GM19397 (cell line): ENCODE data around the gene TNIK.
"Not testable (repeated sequence)": the region's sequence is repeated elsewhere in the genome, so short reads cannot be mapped to it uniquely, and the experiment has no call there.

Experiments used
- ATAC-seq: cut with Tn5 transposase; IDR thresholded peaks from one replicate; pipeline ENCODE4 v1.9.1; 2021; ENCODE audit warnings: mild to moderate bottlenecking, moderate library complexity; ENCODE audit not compliant: unreplicated experiment

The TNIK gene

DNA sequence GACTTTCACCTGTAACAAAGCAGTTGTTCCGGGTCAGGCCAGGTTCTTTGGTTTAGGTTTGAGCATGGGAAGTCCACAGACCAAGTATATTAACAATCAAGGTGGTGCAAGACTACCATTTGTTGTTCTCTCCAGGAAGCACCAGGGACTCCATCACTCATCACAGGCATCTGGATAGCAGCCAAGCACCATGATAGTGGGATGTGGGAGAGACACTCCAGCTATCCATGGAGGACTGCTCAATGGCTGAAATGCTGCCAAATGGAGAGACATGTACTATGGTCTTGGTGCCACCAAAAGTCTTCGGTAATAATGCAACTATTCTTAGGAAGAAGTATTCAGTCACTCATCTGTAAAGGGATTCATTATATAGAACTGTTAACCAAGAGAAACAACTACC lies 143.0 kb downstream of the TNIK start:
- no peak for ATAC-seq

DNA sequence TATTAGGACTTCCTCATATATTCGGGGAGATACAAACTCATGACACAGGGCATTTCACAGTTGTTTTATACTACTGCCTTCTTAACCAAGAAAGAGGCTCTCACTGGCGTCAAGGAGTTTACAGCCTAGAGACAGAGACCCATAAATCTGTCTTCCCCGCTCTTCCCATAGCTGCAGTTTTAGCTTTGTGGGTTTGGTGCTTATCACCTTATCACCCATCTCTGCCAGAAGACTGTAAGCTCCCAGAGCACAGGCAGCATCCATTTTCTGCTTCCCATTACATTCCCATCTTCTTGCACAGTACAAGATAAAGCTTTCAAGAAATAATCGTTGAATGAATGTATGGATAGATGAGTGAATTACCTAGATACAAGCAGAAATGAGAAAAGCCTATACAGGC lies 144.3 kb downstream of the TNIK start:
- no peak for ATAC-seq

DNA sequence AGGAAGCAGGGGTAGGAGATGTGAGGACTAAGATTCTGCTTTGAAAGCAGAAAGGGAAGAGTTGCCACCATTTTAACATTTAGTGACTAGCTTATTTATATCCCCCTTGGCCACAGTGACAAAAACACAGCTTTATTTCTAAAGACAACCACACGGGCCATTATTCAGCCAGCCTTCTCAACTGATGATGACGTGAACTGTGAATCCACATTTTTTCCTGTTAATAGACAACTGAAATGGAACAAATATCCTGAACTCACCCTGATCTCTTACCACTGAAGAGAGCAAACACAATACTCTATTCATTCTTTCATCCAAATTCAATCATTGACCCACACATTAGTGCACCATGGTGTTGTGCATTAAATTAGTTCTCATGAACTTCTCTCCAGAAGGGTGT lies 145.1 kb downstream of the TNIK start:
- ATAC-seq: no peak

DNA sequence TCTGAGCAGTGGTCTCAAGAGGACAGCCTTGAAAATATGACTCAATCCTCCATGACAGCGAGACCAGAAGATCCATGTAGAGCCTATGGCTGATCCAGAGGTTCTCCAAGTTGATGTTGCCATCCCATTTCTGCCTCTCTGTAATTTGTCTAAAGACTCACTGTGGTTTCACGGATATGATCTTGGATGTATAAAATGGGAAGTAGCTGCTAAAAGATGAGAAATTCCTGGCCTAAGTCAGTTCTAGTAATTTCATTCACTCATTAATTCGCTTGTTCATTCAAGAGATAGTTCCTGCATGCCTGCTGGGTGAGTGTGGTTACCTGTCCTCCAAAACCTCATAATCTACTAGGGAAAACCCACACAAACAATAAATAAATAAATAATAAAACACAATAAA lies 145.9 kb downstream of the TNIK start:
- no peak for ATAC-seq

DNA sequence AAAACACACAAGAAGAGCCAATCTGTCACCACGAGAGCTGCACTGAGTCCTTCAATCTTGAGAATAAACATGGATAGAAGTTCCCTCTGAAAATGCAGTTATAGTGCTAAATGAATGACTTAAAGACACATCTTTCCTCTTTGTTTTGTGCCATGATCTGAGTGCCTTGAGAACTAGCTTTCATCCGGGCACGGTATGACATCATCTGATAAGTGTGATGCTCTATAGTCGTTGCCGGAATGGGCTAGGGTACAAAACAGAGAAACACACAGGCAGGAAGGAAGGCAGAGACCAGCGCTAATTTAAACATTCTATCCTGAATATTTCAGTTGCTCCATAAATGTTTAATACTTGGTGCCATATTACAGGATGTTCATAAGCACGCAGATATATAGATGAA lies 146.5 kb downstream of the TNIK start:
- no peak for ATAC-seq

DNA sequence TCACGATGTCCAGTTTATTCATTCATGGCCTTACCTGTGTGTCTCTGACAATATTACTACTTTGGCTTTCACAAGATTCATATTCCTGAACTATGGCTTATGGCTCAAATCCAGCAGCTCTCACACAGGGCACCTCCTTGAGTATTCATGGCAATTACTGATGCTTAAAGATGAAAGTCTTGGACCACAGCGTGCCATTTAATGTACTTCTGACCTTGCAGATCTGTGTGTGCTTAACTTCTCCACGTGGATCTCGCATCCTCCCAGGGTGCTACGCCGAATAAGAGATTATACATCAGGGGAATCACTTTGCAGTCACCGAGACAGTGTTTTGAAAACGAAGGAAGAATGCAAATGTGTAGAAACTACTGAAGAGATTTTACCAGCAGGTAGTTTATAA lies 147.5 kb downstream of the TNIK start:
- no peak for ATAC-seq

DNA sequence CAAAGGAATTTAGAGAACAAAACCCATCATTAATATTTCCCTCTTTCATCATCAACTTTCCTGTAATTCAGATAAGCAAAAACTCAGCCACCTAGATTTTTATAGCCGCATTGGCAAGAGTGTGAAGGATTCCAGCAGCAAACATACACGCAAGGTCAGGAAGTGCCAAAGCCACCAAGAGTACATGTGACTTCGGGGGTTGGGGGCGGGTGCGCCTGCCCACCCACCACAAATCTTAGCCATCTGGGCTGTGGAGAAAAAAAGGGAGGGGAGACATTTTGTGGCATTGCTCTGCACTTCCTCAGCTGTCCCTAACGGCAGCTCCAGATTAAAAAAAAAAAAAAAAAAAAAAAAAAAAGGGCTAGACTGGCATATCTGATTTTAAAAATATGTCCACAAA lies 148.4 kb downstream of the TNIK start:
- ATAC-seq: no peak

DNA sequence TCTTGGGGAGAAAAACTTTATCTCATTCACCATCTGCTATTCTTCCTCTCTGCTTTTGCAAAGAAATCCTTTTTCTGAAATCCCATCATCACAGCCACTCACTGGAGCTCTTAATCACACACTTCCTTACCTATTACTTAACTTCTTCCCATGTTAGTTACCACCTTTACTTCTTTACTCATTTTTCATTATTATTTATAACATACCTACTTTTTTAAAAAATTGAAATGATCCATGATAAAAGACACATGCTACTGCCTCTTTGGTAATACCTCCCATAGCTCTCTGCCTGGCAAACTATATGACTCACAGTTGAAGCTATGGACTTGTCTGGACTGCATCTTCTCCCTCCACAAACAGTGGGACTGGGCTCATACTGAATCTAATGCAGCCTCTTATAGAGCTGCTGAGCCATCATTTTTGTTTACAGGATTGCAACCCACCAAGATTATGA lies 150.3 kb downstream of the TNIK start:
- no peak for ATAC-seq

DNA sequence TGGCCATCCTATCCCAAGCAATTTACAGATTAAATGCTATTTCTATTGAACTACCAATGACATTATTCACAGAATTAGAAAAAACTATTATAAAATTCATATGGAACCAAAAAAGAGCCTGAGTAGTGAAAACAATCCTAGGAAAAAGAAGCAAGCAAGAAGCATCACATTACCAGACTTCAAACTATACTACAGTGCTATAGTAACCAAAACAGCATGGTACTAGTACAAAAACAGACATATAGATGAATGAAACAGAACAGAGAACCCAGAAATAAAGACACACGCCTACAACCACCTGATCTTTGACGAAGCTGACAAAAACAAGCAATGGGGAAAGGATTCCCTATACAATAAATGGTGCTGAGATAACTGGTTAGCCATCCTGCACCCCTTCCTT lies 152.2 kb downstream of the TNIK start:
- ATAC-seq: no peak

DNA sequence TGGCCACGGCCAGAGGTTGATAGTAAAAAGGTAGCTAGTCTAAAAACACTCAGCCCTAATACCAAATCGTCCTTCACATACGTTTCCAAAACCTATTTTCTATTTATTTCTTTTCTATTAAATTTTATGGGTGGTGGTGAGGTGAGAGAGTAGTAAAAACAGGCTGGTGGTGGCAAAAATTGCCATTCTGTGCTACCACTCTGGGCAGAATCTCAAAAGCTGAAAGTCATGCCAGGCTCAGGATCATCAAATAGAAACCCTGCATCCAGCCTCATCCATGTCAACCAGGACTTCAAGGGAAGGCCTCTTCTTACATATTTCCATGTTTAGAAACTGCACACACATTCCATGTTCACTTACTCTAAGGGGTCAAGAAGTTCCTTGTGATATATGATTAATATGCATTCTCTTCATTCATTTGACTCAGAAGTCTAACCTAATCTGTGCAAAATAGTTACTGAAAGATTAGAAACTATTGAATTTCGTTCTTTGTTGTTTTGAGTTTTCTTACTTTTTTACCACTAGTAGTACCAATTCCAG lies 153.1 kb downstream of the TNIK start:
- ATAC-seq: no peak

DNA sequence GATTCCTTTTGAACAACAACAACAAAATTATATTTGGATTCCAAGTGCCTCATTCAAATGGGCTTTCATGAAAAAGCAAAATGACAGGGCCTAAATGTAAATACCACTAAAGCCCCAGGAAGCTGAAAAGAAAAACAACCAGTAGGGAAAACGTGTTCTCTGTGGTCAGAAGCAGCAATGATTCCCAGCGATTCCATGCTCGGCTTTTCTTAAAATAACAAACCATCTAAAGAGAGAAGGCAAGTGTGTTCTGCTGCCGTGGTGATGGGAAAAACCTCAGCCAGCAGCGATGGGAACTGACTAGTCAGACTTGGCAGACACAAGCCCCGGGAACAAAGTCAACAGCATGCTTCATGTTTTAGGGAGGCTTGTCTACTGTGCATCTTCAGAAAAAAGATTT lies 153.6 kb downstream of the TNIK start:
- ATAC-seq: no peak

DNA sequence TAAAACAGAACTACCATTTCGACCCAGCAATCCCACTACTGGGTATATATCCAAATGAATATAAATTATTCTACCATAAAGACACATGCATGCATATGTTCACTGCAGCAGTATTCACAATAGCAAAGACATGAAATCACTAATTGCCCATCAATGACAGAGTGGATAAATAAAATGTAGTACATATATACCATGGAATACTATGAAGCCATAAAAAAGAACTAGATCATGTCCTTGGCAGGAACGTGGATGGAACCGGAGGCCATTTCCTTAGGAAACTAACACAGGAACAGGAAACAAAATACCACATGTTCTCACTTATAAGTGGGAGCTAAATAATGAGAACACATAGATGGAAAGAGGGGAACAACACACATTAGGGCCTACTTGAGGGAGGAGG lies 154.4 kb downstream of the TNIK start:
- ATAC-seq: not testable (repeated sequence)

DNA sequence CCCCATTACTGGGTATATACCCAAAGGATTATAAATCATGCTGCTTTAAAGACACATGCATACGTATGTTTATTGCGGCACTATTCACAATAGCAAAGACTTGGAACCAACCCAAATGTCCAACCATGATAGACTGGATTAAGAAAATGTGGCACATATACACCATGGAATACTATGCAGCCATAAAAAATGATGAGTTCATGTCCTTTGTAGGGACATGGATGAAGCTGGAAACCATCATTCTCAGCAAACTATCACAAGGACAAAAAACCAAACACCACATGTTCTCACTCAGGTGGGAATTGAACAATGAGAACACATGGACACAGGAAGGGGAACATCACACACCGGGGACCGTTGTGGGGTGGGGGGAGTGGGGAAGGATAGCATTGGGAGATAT lies 155.7 kb downstream of the TNIK start:
- ATAC-seq: not testable (repeated sequence)

DNA sequence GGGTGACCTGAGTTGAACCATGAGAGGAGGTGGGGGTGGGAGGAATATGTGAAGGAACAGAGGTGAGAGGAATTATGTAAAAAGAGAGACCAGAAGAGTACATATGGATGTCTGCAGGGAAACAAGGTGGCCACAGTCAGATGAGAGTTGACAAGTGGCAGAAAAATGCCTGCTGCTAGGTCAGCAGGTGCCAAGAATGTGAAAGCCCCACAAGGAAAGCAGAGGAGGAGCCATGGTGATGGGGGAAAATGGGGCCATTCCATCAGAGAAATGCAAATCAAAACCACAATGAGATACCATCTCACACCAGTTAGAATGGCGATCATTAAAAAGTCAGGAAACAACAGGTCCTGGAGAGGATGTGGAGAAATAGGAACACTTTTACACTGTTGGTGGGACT lies 156.2 kb downstream of the TNIK start:
- not testable (repeated sequence) for ATAC-seq

DNA sequence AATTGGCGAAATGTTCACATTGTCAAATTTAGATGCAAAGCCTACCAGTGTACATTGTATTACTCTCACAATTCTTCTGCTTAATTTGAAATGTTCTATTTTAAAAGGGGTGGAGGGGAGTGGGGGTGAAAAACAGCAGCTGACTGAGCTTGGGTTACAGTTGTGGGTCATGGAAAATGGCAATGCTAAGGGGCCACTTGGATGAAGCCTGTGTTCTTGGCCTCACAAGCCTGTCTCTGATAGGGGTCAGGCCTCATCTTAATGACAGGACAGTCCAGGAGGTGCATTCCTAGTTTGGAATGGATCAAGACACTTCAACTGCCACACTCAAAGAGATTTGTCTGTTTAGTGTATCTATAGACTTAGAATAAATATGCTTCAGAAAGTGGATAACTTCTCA lies 158.2 kb downstream of the TNIK start:
- ATAC-seq: no peak

DNA sequence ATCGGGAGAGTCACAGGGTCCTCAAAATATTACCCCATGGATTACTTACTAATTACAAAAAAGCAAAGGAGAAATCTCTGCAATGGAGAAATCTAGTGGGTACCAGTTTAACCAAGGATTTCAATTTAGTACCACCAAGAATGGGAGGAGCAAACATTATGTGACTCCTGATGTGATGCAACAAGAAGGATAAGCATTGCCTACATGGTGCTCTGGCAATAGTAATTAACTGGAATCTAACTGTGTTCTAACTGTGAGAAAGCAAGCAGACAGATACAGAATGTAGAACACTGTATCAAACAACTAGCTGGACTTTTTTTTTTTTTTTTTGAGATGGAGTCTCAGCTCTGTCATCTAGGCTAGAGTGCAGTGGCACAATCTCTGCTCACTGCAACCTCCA lies 159.2 kb downstream of the TNIK start:
- ATAC-seq: no peak

DNA sequence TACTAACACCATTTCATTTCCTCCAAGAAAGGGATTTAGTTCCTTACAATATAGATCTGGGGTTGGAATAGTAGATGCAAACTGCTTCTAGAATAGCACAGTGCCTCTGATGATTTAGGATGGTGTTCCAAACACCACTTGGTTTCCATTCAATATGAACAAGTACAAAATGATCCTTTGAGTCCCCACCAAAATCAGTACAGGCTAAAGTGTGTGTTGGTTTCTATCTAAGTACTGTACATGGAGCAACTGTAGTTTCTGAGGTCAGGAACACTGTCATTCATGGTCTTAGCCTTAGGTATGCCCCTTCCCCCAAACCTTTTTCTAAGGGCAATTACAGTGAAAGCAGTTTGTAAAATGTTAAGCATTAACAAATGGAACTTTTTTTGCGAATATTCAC lies 162.3 kb downstream of the TNIK start:
- ATAC-seq: no peak

DNA sequence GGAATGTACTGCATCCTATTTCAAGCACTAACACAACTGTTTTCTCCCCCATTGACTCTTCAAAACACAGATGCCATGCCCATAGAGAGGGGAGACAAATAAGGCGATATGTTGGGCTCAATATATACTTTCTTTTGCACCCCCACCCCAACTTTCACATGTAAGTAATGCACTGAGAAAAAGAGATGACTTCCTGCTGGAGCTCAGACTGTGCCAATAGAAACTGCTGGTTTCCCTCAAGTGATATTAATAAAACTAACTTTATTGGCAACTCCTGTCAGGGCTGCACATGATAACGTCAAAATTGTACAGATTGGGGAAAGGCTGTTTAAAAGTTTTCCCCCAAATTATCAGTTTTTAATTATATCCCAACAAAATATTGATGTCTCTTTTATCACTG lies 163.0 kb downstream of the TNIK start:
- no peak for ATAC-seq

DNA sequence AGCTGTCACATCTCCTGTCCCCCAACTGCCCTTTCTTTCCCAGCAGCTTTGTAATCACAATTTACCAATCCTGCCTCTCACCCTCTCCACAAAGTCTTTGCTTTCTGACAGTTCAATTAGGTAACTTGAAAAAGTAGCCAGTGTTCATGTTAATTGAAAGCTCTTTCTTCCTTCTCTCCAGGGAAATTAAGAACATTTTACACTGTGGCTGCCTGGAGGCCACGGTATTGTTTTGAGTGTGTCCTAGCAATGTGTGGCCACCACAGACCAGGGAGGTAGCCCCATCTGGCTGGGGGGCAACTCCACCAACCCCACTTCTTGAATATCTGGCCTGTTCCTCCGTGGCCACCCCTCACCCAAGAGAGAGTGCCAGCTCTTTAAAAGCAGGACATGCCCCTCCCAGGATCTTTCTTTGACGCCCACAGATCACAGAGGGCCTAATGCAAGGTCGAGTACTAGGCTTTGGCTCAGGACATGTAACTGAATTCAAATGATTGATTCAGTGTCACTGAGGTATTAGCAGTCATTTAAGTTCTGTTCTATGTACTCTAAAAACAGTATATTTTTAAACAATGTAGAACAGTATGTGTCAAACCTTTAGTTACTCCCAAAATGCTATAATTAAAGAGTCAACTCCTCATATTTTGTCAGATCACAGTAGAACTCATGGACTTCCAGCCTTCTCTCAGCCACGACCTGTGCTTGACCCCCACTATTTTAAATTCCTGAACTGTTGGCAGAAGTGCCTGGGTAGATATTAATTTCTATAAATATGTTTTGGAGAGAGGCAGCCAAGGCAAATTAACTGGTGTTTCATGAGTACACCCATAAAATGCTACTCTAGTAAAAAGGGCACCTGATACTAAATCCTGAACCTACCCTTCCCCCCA lies 164.5 kb downstream of the TNIK start:
- ATAC-seq: no peak

DNA sequence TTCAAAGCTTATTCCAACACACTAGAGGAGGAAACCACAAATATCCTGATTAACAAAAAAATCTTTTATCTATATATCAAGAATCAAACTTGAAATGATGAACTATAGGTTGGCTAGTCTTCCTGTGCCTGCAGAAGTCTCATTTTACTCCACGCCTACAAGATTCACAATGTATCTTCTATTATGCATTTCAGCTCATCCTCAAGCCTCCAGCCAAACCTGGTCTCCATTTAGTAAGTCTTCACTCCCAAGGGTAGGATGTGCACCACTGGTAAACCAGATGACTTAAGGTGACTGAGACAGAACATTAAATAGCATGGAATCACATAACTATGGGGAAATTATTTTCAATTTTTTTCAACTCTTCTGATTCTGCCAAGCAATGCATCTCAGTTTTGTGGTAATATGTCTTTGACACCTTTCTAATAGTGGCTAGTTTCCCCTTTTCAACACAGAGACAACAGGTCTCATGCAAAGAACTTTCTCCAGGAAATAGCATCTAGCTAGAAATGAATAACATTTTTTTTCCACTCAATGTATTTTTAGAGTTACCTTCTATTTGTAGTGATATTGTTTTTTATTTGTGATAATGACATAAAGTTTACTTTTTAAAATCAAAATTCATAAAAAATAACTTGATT lies 166.9 kb downstream of the TNIK start:
- peak; percentile 45 for ATAC-seq

DNA sequence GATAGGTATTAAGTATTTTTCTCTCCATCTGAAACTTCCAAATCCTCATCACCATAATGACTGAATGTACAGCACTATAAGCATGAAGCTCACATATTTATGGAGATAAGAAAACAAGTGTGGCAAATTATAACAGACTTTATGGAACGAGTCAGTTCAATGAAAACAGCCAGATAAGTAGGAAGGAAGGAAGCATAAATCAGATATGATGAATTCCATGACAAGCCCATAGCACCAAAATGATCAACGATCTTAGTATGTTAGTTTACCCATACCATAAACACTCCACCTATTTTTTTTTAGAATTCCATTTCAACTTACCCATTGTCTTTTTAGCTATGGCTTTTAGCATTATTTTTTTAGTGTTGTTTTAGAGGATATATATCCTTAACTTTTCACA lies 169.5 kb downstream of the TNIK start:
- no peak for ATAC-seq

DNA sequence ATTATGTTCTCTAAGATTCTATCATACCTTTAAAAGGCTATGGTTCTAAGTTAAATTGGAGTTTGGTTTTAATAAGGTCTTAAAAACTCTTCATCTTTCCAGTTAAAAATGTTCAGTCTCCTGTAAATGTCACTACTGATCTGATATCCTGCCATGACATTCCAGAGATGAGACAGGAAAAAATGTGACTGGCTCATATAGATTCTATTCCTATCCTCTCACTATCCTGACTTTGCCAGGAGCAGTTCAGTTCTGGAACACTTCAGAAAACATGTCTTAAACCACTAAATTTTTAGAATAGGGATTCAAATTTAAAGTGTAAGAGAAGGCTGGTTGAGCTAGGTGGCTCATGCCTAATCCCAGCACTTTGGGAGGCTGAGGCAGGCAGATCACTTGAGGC lies 170.9 kb downstream of the TNIK start:
- ATAC-seq: no peak
